GM19463 (cell line): ENCODE measurements around the gene GNAT2.

ENCODE experiments used
- ATAC-seq: cut with Tn5 transposase; IDR thresholded peaks from one replicate; pipeline ENCODE4 v1.9.1; 2021; ENCODE audit warnings: mild to moderate bottlenecking, moderate library complexity; ENCODE audit not compliant: unreplicated experiment

Gene GNAT2

GRCh38 chr1:109566982-109567381 is 52.4 kb downstream of the GNAT2 start:
- ATAC-seq, result no peak

- no peak for ATAC-seq
Observed at GRCh38 chr1:109565241-109565640, 54.2 kb downstream of the GNAT2 start.

GRCh38 chr1:109564194-109564878 is 55.1 kb downstream of the GNAT2 start:
- no peak for ATAC-seq

GRCh38 chr1:109559995-109560394 is 59.4 kb downstream of the GNAT2 start:
- ATAC-seq, result no peak

- no peak for ATAC-seq
Observed at GRCh38 chr1:109557520-109557919, 61.9 kb downstream of the GNAT2 start.

- ATAC-seq, result no peak
Observed at GRCh38 chr1:109556563-109556962, 62.9 kb downstream of the GNAT2 start.
